Spinal cord (tissue), 10 donors: Measurements from ENCODE around the gene NDFIP1. TPM values are rescaled to one million over a fixed set of nuclear protein-coding genes. Genes with fewer than 3 reads are reported as not detected.

ENCODE experiments used
- DNase-seq, 6 donors: peaks; one replicate each; pipeline versions ENCODE4 v3.0.0 to v3.0.0-alpha.2; 2013 to 2015; ENCODE audit warnings: low spot score in 6 of 6, low read depth in 4 of 6
- H3K27ac ChIP-seq: one replicate; pipeline ENCODE4 v1.5.1; 2013; ENCODE audit warnings: low read depth, low read length, control low read depth
- H3K27me3 ChIP-seq: one replicate; pipeline ENCODE4 v1.6.1; 2013; ENCODE audit warnings: low read length; ENCODE audit not compliant: control insufficient read depth, insufficient read depth
- H3K36me3 ChIP-seq: one replicate; pipeline ENCODE4 v1.6.1; 2013; ENCODE audit warnings: low read length; ENCODE audit not compliant: control insufficient read depth, insufficient read depth
- H3K4me1 ChIP-seq: one replicate; pipeline ENCODE4 v1.6.1; 2013; ENCODE audit warnings: low read length; ENCODE audit not compliant: control insufficient read depth, insufficient read depth
- H3K4me3 ChIP-seq: one replicate; pipeline ENCODE4 v1.5.1; 2013; ENCODE audit warnings: low read depth, low read length, control low read depth
- H3K9me3 ChIP-seq: one replicate; pipeline ENCODE4 v1.6.1; 2013; ENCODE audit warnings: low read length; ENCODE audit not compliant: control insufficient read depth, insufficient read depth
- WGBS: methylation state at CpG from one replicate; pipeline ENCODE4 v1.1.5; 2013; ENCODE audit warnings: missing lambda C conversion rate; ENCODE audit not compliant: insufficient coverage; 5-methylcytosine and 5-hydroxymethylcytosine counted together
- polyA plus RNA-seq, 2 donors: library from polyadenylated mRNA; unstranded; fragments of 120-200 nt; gene quantifications; one replicate each; pipeline ENCODE4 v1.2.1, GENCODE V29; 2013; ENCODE audit not compliant: insufficient read length in 2 of 2
- total RNA-seq, 2 donors: library from RNA; depleted of rRNA in 1 of 2; stranded (reverse); fragments of 120-200 nt in 1 of 2; fragments of >200 nt in 1 of 2; gene quantifications; one replicate each; pipeline versions ENCODE4 v1.2.3 to v1.2.4, GENCODE V29; 2013 to 2014
- donor health status: healthy.

Gene NDFIP1
- total and polyA plus RNA-seq, 4 donors = 86.0 to 279 (median 231) TPM

GRCh38 chr5:142167458-142167857 lies 58.9 kb downstream of the NDFIP1 start:
- Histone ChIP-seq H3K27me3 (no peaks in the 10 kb centered on the region), H3K9me3 (no peaks in the 10 kb centered on the region), H3K4me3 (no peak overlapping the region), H3K27ac (no peak overlapping the region), H3K36me3 (no peaks in the 10 kb centered on the region), H3K4me1 (no peaks in the 10 kb centered on the region)
- WGBS = 93% methylated on average over 2 of the region's 6 CpGs
- DNase-seq = no peak

- Histone ChIP-seq H3K4me1 (no peaks in the 10 kb centered on the region), H3K36me3 (no peaks in the 10 kb centered on the region), H3K4me3 (no peak overlapping the region), H3K9me3 (no peaks in the 10 kb centered on the region), H3K27me3 (no peaks in the 10 kb centered on the region), H3K27ac (no peak overlapping the region)
- 100% methylated on average over 1 of the region's 3 CpGs for WGBS
- no peak for DNase-seq
Measured at GRCh38 chr5:142168365-142168764, 59.8 kb downstream of the NDFIP1 start.

GRCh38 chr5:142170254-142170953 lies 61.8 kb downstream of the NDFIP1 start:
- WGBS = 90% methylated on average over 4 of the region's 6 CpGs

GRCh38 chr5:142171270-142171669 lies 62.7 kb downstream of the NDFIP1 start:
- no peak for DNase-seq

More at GRCh38 chr5:142170254-142170953, 61.8 kb downstream of the NDFIP1 start:
- Histone ChIP-seq H3K27ac (no peak overlapping the region), H3K4me3 (no peak overlapping the region), H3K36me3 (no peaks in the 10 kb centered on the region), H3K9me3 (no peaks in the 10 kb centered on the region), H3K4me1 (no peaks in the 10 kb centered on the region), H3K27me3 (no peaks in the 10 kb centered on the region)
- DNase-seq = no peak

GRCh38 chr5:142175039-142175438 lies 66.5 kb downstream of the NDFIP1 start:
- no peak for DNase-seq
- no peak overlapping the region for H3K27ac ChIP-seq
- no peak overlapping the region for H3K4me3 ChIP-seq
- no peaks in the 10 kb centered on the region for H3K27me3 ChIP-seq
- 47% methylated on average over 3 of the region's 3 CpGs for WGBS
- H3K4me1 ChIP-seq = no peaks in the 10 kb centered on the region
- H3K36me3 ChIP-seq = no peaks in the 10 kb centered on the region
- H3K9me3 ChIP-seq = no peaks in the 10 kb centered on the region

More at GRCh38 chr5:142171270-142171669, 62.7 kb downstream of the NDFIP1 start:
- 100% methylated on average over 1 of the region's 4 CpGs for WGBS
- H3K27me3 ChIP-seq = no peaks in the 10 kb centered on the region
- no peak overlapping the region for H3K4me3 ChIP-seq
- H3K4me1 ChIP-seq = no peaks in the 10 kb centered on the region
- no peak overlapping the region for H3K27ac ChIP-seq
- no peaks in the 10 kb centered on the region for H3K36me3 ChIP-seq
- no peaks in the 10 kb centered on the region for H3K9me3 ChIP-seq

- Histone ChIP-seq H3K4me1 (no peaks in the 10 kb centered on the region), H3K27ac (no peak overlapping the region), H3K27me3 (no peaks in the 10 kb centered on the region), H3K36me3 (no peaks in the 10 kb centered on the region), H3K4me3 (no peak overlapping the region), H3K9me3 (no peaks in the 10 kb centered on the region)
- DNase-seq = no peak
- 61% methylated on average over 2 of the region's 8 CpGs for WGBS
Measured at GRCh38 chr5:142175461-142176142, 67.0 kb downstream of the NDFIP1 start.

GRCh38 chr5:142176255-142176654 lies 67.7 kb downstream of the NDFIP1 start:
- H3K9me3 ChIP-seq = no peaks in the 10 kb centered on the region
- DNase-seq = no peak
- H3K4me3 ChIP-seq = no peak overlapping the region
- no peak overlapping the region for H3K27ac ChIP-seq
- 72% methylated on average over 2 of the region's 2 CpGs for WGBS
- no peaks in the 10 kb centered on the region for H3K27me3 ChIP-seq
- H3K4me1 ChIP-seq = no peaks in the 10 kb centered on the region
- H3K36me3 ChIP-seq = no peaks in the 10 kb centered on the region

- no peak for DNase-seq
- no peak overlapping the region for H3K27ac ChIP-seq
- H3K4me3 ChIP-seq = no peak overlapping the region
- no peaks in the 10 kb centered on the region for H3K9me3 ChIP-seq
- no peaks in the 10 kb centered on the region for H3K36me3 ChIP-seq
- H3K4me1 ChIP-seq = no peaks in the 10 kb centered on the region
- H3K27me3 ChIP-seq = no peaks in the 10 kb centered on the region
- WGBS = 98% methylated on average over 5 of the region's 7 CpGs
Measured at GRCh38 chr5:142178651-142179050, 70.1 kb downstream of the NDFIP1 start.

- Histone ChIP-seq H3K4me3 (no peak overlapping the region), H3K27me3 (no peaks in the 10 kb centered on the region), H3K9me3 (no peaks in the 10 kb centered on the region), H3K27ac (no peak overlapping the region), H3K4me1 (no peaks in the 10 kb centered on the region), H3K36me3 (no peaks in the 10 kb centered on the region)
- no peak for DNase-seq
- 81% methylated on average over 3 of the region's 6 CpGs for WGBS
Measured at GRCh38 chr5:142179776-142180387, 71.3 kb downstream of the NDFIP1 start.
